ENCODE results near the gene KRT35. TPM values are rescaled to one million over a fixed set of nuclear protein-coding genes. Genes with fewer than 3 reads are reported as not detected.

KRT35 gene
- total and polyA plus RNA-seq, 4 donors = not detected

GRCh38 chr17:41440531-41441033 is 40.4 kb downstream of the KRT35 start, which contains the start of gene KRT38:
TSS of gene KRT38 (minus strand) at chr17:41440983. CDS start at chr17:41440921, 62 bp downstream.
- WGBS = 94% methylated on average over 10 of the region's 10 CpGs
- Histone ChIP-seq H3K4me3 (ENCODE audit: low read depth in 1 of 3, low read length in 3 of 3) (no peak within 1 kb of the TSS), H3K27ac (ENCODE audit: low read depth in 1 of 2, low read length in 2 of 2) (no peak within 1 kb of the TSS), H3K9me3 (ENCODE audit: control insufficient read depth in 4 of 4, low read length in 3 of 4) (no peaks in the 10 kb centered on the region), H3K27me3 (ENCODE audit: control insufficient read depth in 4 of 4, insufficient read depth in 4 of 4, low read length in 3 of 4) (peaks cover 0 to 6% (median 0%) of the 10 kb centered on the region in 4 donors), H3K9ac (ENCODE audit: low read depth in 1 of 2, low read length in 2 of 2) (no peak within 1 kb of the TSS), H3K4me1 (ENCODE audit: control insufficient read depth in 4 of 4, insufficient read depth in 4 of 4, low read length in 3 of 4) (peaks cover 0 to 3% (median 0%) of the 10 kb centered on the region in 4 donors), H3K36me3 (ENCODE audit: control insufficient read depth in 4 of 4, insufficient read depth in 3 of 4, low read depth in 1 of 4, low read length in 3 of 4) (no peaks in the 10 kb centered on the region)
- DNase-seq (ENCODE audit: low spot score) = no peak
- no peak for TF ChIP-seq NR2F2 (IDR thresholded peaks at IDR 0.05)
- no peak for TF ChIP-seq RXRA (IDR thresholded peaks at IDR 0.05)
- TF ChIP-seq FOXA2 (IDR thresholded peaks at IDR 0.05) = no peak
- no peak for TF ChIP-seq CTCF (IDR thresholded peaks at IDR 0.05; ENCODE audit: low read depth, low read length, missing input control)
- no peak for TF ChIP-seq HNF4G (IDR thresholded peaks at IDR 0.05)
- TF ChIP-seq FOXA1 (IDR thresholded peaks at IDR 0.05) = no peak
- no peak for TF ChIP-seq GABPA (IDR thresholded peaks at IDR 0.05 in 1 of 2, conservative IDR thresholded peaks at IDR 0.05 in 1 of 2)
- no peak for TF ChIP-seq ATF3 (IDR thresholded peaks at IDR 0.05)
- no peak for TF ChIP-seq TAF1 (conservative IDR thresholded peaks at IDR 0.05)
- no peak for TF ChIP-seq JUND (IDR thresholded peaks at IDR 0.05)
- no peak for TF ChIP-seq REST (IDR thresholded peaks at IDR 0.05)
- no peak for TF ChIP-seq EGR1 (IDR thresholded peaks at IDR 0.05; ENCODE audit: low read depth in 2 of 2)
- TF ChIP-seq ZBTB33 (IDR thresholded peaks at IDR 0.05) = no peak
- no peak for TF ChIP-seq HNF4A (conservative IDR thresholded peaks at IDR 0.05)
- no peak for TF ChIP-seq YY1 (IDR thresholded peaks at IDR 0.05)
- no peak for TF ChIP-seq SP1 (IDR thresholded peaks at IDR 0.05)
- no peak for TF ChIP-seq RAD21 (IDR thresholded peaks at IDR 0.05)
